HepG2 (cell line): ENCODE measurements around the gene CSTPP1. TPM values are rescaled to one million over a fixed set of nuclear protein-coding genes. Genes with fewer than 3 reads are reported as not detected.

Experiments used
- ARID3A ChIP-seq: IDR thresholded peaks from 2 replicates; pipeline ENCODE4 v1.6.1; 2012; ENCODE audit warnings: low read depth, low read length, improper control_type of control experiment
- BORCS8-MEF2B ChIP-seq: sonication (generic); formaldehyde crosslinking; IDR thresholded peaks from 2 replicates; pipeline ENCODE4 v1.8.0; 2022; ENCODE audit warnings: mild to moderate bottlenecking, missing genetic modification reagents
- CBX5 ChIP-seq: sonication (generic); formaldehyde crosslinking; IDR thresholded peaks from 2 replicates; pipeline ENCODE4 v1.4.0; 2020; ENCODE audit warnings: missing genetic modification reagents, borderline replicate concordance
- CEBPG ChIP-seq: IDR thresholded peaks from 2 replicates; pipeline ENCODE4 v1.6.1; 2016
- CERS6 ChIP-seq: sonication (generic); formaldehyde crosslinking; IDR thresholded peaks from 2 replicates; pipeline ENCODE4 v1.5.0; 2020; ENCODE audit warnings: missing genetic modification reagents
- CTCF ChIP-seq: sonication (generic); formaldehyde crosslinking; IDR thresholded peaks from 2 replicates; pipeline ENCODE4 v1.5.0; 2020; ENCODE audit warnings: mild to moderate bottlenecking, missing genetic modification reagents, moderate library complexity
- ERF ChIP-seq: IDR thresholded peaks from 2 replicates; pipeline ENCODE4 v1.6.1; 2018; ENCODE audit warnings: missing biosample characterization, missing genetic modification reagents
- FOXK1 ChIP-seq: sonication (generic); formaldehyde crosslinking; IDR thresholded peaks from 2 replicates; pipeline ENCODE4 v1.4.0; 2020; ENCODE audit warnings: low read depth, missing genetic modification reagents, borderline replicate concordance
- FOXK2 ChIP-seq: fragments of 450-650 bp; IDR thresholded peaks from 2 replicates; pipeline ENCODE4 v1.6.1; 2016
- IRX3 ChIP-seq: sonication (generic); formaldehyde crosslinking; IDR thresholded peaks from 2 replicates; pipeline ENCODE4 v1.8.1; 2023; ENCODE audit warnings: mild to moderate bottlenecking, low read depth, missing genetic modification reagents, borderline replicate concordance
- MIXL1 ChIP-seq: IDR thresholded peaks from 2 replicates; pipeline ENCODE4 v1.6.1; 2016
- RBAK ChIP-seq: sonication (generic); formaldehyde crosslinking; IDR thresholded peaks from 2 replicates; pipeline ENCODE4 v1.5.1; 2020; ENCODE audit warnings: mild to moderate bottlenecking, missing genetic modification reagents
- SOX6 ChIP-seq, 2 experiments: fragments of 450-650 bp in 1 of 2; sonication (generic) in 1 of 2; formaldehyde crosslinking in 1 of 2; IDR thresholded peaks; 2 replicates each; pipeline versions ENCODE4 v1.4.0 to v1.6.1; 2017 to 2020; ENCODE audit warnings: antibody characterized with exemption in 1 of 2, mild to moderate bottlenecking in 1 of 2, missing genetic modification reagents in 1 of 2
- TAF15 ChIP-seq: fragments of 200-400 bp; formaldehyde crosslinking; IDR thresholded peaks from one replicate; pipeline ENCODE4 v1.6.1; 2018; ENCODE audit warnings: mild to moderate bottlenecking, low read depth, low read length; ENCODE audit not compliant: poor library complexity, severe bottlenecking
- ZBTB34 ChIP-seq: sonication (generic); formaldehyde crosslinking; IDR thresholded peaks from 2 replicates; pipeline ENCODE4 v1.8.0; 2022; ENCODE audit warnings: mild to moderate bottlenecking, missing genetic modification reagents
- ZNF12 ChIP-seq: sonication (generic); formaldehyde crosslinking; IDR thresholded peaks from 2 replicates; pipeline ENCODE4 v1.5.0; 2020; ENCODE audit warnings: missing genetic modification reagents
- ZNF644 ChIP-seq: IDR thresholded peaks from 2 replicates; pipeline ENCODE4 v1.6.1; 2016; ENCODE audit warnings: low read depth
- ZNF709 ChIP-seq: sonication (generic); formaldehyde crosslinking; IDR thresholded peaks from 2 replicates; pipeline ENCODE4 v1.5.0; 2020; ENCODE audit warnings: mild to moderate bottlenecking, missing genetic modification reagents
- ZNF775 ChIP-seq: sonication (generic); formaldehyde crosslinking; IDR thresholded peaks from 2 replicates; pipeline ENCODE4 v1.4.0; 2020; ENCODE audit warnings: missing genetic modification reagents, mild to moderate bottlenecking, moderate library complexity, borderline replicate concordance
- ZNF792 ChIP-seq: IDR thresholded peaks from 2 replicates; pipeline ENCODE4 v1.6.1; 2016
- polyA plus RNA-seq, 8 experiments: library from polyadenylated mRNA; depleted of rRNA in 3 of 8; stranded (reverse) in 7 of 8; unstranded in 1 of 8; fragments of >200 nt; fragmentation: Illumina TruSeq in 4 of 8; extraction: Trizol in 4 of 8; gene quantifications; 2 replicates each; pipeline versions ENCODE4 v1.2.1 to v1.2.3, GENCODE V29; 2011 to 2016; ENCODE audit warnings: low read depth in 4 of 8, missing spikeins in 1 of 8, mixed read lengths in 1 of 8; ENCODE audit not compliant: insufficient read depth in 1 of 8
- total RNA-seq, 5 experiments: library from RNA; depleted of rRNA; stranded (reverse); fragments of >200 nt; fragmentation: Illumina TruSeq; extraction: Trizol; gene quantifications; 2 replicates each; pipeline ENCODE4 v1.2.3, GENCODE V29; 2016; ENCODE audit warnings: low read depth in 1 of 5
- TF ChIP-seq, protein P1 (sequence below): sonication (generic); formaldehyde crosslinking; IDR thresholded peaks from 2 replicates; pipeline ENCODE4 v1.4.0; 2020; ENCODE audit warnings: missing genetic modification reagents, mild to moderate bottlenecking, borderline replicate concordance

CSTPP1 gene
- total and polyA plus RNA-seq, 2 of the 13 experiments (the other 11 are each of a cell fraction or from before 2014, with no cell fraction given): 12.3 to 14.6 TPM

DNA sequence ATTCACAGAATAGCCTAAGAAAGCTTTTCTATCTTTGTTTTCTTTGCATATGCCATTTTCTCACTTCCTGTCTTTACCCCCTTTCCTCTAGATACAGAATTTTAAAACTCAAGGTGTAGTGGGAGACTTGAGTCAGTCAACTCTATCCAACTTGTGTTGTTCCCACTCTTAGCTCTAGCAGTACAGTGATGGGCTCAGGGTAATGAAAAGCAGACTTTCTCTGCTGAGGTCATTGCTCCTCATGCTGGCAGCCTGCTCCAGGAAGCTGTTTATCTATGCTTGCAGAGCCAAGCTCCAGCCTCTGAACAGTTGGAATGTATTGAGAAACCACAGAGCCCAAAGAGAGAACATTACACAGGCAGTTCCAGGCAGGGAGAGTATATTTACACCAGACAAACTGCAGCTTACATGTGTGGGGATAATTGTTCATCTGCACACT lies 68.1 kb downstream of the CSTPP1 start (continued):
- TF ChIP-seq CTCF (CRISPR knock-in tag): peak; percentile 57
- 0 out of 2 replicates have a peak, but pooled peaks have one; percentile 18 for TF ChIP-seq ARID3A
- no peak for TF ChIP-seq IRX3 (CRISPR knock-in tag)
- TF ChIP-seq MIXL1: peak; percentile 77
- TF ChIP-seq SOX6 (IDR thresholded peaks at IDR 0.05): no peak
- TF ChIP-seq SOX6 (CRISPR knock-in tag; IDR thresholded peaks at IDR 0.05): peak; percentile 59
- TF ChIP-seq TAF15: no peak
- no peak for TF ChIP-seq BORCS8-MEF2B
- peak; percentile 73; the same call in 1 of the 2 replicates for TF ChIP-seq ZNF12
- peak; percentile 84 for TF ChIP-seq ZNF644 (CRISPR knock-in tag)
- TF ChIP-seq RBAK (CRISPR knock-in tag): no peak
- peak; percentile 73; the same call in 1 of the 2 replicates for TF ChIP-seq FOXK1 (CRISPR knock-in tag)
- peak; percentile 32; the same call in 1 of the 2 replicates for TF ChIP-seq ZBTB34 (CRISPR knock-in tag)
- TF ChIP-seq, protein P1, sequence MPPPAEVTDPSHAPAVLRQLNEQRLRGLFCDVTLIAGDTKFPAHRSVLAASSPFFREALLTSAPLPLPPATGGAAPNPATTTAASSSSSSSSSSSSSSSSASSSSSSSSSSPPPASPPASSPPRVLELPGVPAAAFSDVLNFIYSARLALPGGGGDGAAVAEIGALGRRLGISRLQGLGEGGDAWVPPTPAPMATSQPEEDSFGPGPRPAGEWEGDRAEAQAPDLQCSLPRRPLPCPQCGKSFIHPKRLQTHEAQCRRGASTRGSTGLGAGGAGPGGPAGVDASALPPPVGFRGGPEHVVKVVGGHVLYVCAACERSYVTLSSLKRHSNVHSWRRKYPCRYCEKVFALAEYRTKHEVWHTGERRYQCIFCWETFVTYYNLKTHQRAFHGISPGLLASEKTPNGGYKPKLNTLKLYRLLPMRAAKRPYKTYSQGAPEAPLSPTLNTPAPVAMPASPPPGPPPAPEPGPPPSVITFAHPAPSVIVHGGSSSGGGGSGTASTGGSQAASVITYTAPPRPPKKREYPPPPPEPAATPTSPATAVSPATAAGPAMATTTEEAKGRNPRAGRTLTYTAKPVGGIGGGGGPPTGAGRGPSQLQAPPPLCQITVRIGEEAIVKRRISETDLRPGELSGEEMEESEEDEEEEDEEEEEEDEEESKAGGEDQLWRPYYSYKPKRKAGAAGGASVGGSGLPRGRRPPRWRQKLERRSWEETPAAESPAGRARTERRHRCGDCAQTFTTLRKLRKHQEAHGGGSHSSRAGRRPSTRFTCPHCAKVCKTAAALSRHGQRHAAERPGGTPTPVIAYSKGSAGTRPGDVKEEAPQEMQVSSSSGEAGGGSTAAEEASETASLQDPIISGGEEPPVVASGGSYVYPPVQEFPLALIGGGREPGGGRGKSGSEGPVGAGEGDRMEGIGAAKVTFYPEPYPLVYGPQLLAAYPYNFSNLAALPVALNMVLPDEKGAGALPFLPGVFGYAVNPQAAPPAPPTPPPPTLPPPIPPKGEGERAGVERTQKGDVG (CRISPR knock-in tag): no peak
- TF ChIP-seq CERS6 (CRISPR knock-in tag): no peak
- peak; percentile 90 for TF ChIP-seq CEBPG (CRISPR knock-in tag)
- peak; percentile 80; the same call in 1 of the 2 replicates for TF ChIP-seq ZNF792 (CRISPR knock-in tag)
- TF ChIP-seq ZNF775 (CRISPR knock-in tag): peak; percentile 83; the same call in 1 of the 2 replicates
- no peak for TF ChIP-seq ZNF709
- TF ChIP-seq ERF (CRISPR knock-in tag): peak; percentile 73
- TF ChIP-seq FOXK2: peak; percentile 70; the same call in 1 of the 2 replicates
- TF ChIP-seq CBX5 (CRISPR knock-in tag): peak; percentile 31; the same call in 1 of the 2 replicates
